Prostate gland (tissue), 2 donors: ENCODE measurements around the gene SVOP.
"Not testable (repeated sequence)": the region's sequence is repeated elsewhere in the genome, so short reads cannot be mapped to it uniquely, and the experiment has no call there.

Source experiments
- POLR2A ChIP-seq: fragments of 450-650 bp; IDR thresholded peaks from one replicate; pipeline ENCODE4 v1.6.1; 2016; ENCODE audit warnings: antibody characterized with exemption, mild to moderate bottlenecking
- POLR2AphosphoS5 ChIP-seq: sonication (generic); formaldehyde crosslinking; IDR thresholded peaks from one replicate; pipeline ENCODE4 v1.6.1; 2017; ENCODE audit warnings: antibody characterized with exemption
- TF ChIP-seq, protein P1 (sequence below), 4 experiments: fragments of 200-600 bp in 2 of 4; fragments of 450-650 bp in 2 of 4; sonication (generic) in 2 of 4; IDR thresholded peaks; 1 replicate in 3 of 4; 2 replicates in 1 of 4; pipeline ENCODE4 v1.5.1; 2016 to 2019; ENCODE audit warnings: antibody characterized with exemption in 4 of 4, mild to moderate bottlenecking in 2 of 4, moderate library complexity in 2 of 4

DNA sequence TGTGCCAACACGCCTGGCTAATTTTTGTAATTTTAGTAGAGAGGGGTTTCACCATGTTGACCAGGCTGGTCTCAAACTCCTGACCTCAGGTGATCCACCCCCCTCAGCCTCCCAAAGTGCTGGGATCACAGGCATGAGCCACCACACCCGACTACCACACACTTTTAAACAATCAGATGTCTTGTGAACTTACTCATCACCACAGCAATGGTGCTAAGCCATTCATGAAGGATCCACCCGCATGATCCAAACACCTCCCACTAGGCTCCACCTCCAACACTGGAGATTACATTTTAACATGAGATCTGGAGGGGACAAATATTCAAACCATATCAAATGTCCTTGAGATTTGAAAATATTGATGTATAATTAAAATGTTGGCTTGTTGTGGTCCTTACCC, 7.8 kb upstream of the SVOP start:
- TF ChIP-seq, protein P1, sequence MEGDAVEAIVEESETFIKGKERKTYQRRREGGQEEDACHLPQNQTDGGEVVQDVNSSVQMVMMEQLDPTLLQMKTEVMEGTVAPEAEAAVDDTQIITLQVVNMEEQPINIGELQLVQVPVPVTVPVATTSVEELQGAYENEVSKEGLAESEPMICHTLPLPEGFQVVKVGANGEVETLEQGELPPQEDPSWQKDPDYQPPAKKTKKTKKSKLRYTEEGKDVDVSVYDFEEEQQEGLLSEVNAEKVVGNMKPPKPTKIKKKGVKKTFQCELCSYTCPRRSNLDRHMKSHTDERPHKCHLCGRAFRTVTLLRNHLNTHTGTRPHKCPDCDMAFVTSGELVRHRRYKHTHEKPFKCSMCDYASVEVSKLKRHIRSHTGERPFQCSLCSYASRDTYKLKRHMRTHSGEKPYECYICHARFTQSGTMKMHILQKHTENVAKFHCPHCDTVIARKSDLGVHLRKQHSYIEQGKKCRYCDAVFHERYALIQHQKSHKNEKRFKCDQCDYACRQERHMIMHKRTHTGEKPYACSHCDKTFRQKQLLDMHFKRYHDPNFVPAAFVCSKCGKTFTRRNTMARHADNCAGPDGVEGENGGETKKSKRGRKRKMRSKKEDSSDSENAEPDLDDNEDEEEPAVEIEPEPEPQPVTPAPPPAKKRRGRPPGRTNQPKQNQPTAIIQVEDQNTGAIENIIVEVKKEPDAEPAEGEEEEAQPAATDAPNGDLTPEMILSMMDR (IDR thresholded peaks at IDR 0.05) = not testable (repeated sequence)
- TF ChIP-seq POLR2A, POLR2AphosphoS5: not testable (repeated sequence)
